ENCODE data around the gene TANGO2. TPM values are rescaled to one million over a fixed set of nuclear protein-coding genes. Genes with fewer than 3 reads are reported as not detected.

TANGO2 gene
- total RNA-seq, 1 experiment from 2014 or later: 14.6 TPM

- Mint-ChIP-seq H3K9me3 (no peaks in the 10 kb centered on the region), H3K36me3 (ENCODE audit: insufficient read depth in 1 of 3, low read depth in 3 of 3) (peaks cover 0 to 7% (median 0%) of the 10 kb centered on the region in 3 experiments; a peak in 3 of 7 replicates), H3K27me3 (ENCODE audit: low read depth) (no peaks in the 10 kb centered on the region; the same call in 1 of the 2 replicates), H3K27ac (0 out of 7 replicates have a peak overlapping the region, but pooled peaks of 1 of the 3 experiments have one; percentile 25), H3K4me1 (peaks cover 0 to 11% of the 10 kb centered on the region in 2 experiments; a peak in 2 of 4 replicates), H3K4me3 (no peak overlapping the region)
- H3K18ac ChIP-seq (ENCODE audit: insufficient read length, low read depth, low read length): no peak overlapping the region
- H3K23me2 ChIP-seq (ENCODE audit: insufficient read length, low read depth, low read length, poor library complexity, severe bottlenecking): no peaks in the 10 kb centered on the region
- no CpG with 5 or more reads among the region's 10 CpGs for WGBS (ENCODE audit: extremely low coverage, insufficient read length, low lambda C conversion rate)
- H3T11ph ChIP-seq (ENCODE audit: low read length): no peak overlapping the region
- H3K14ac ChIP-seq (ENCODE audit: insufficient read depth, low read length): no peak overlapping the region
- no peaks in the 10 kb centered on the region; the same call in 1 of the 2 replicates for H3K27me3 ChIP-seq (ENCODE audit: insufficient read depth, low read length)
- H2BK20ac ChIP-seq (ENCODE audit: low read depth, low read length, poor library complexity, severe bottlenecking): no peak overlapping the region
- H4K8ac ChIP-seq (replicated peaks; ENCODE audit: insufficient read length, low read depth, low read length): no peak overlapping the region
- no peaks in the 10 kb centered on the region for H3K79me1 ChIP-seq (ENCODE audit: insufficient read depth, low read depth, low read length, poor library complexity, severe bottlenecking)
- no peak overlapping the region for H3K27ac ChIP-seq (ENCODE audit: insufficient read length, low read depth, low read length)
- no peaks in the 10 kb centered on the region for H3K4me1 ChIP-seq (ENCODE audit: insufficient read depth, low read length)
- no peak overlapping the region for H3K23ac ChIP-seq (ENCODE audit: insufficient read length, low read depth, low read length)
- H2BK12ac ChIP-seq (ENCODE audit: insufficient read length, low read depth, low read length): no peak overlapping the region
- H3K4ac ChIP-seq (ENCODE audit: low read depth, low read length): no peak overlapping the region
- H4K5ac ChIP-seq (ENCODE audit: insufficient read length, low read depth, low read length): no peak overlapping the region
- H3K9ac ChIP-seq (ENCODE audit: extremely low read depth, insufficient read length, low read length): no peak overlapping the region
- no peak overlapping the region for H2BK15ac ChIP-seq (ENCODE audit: low read depth, low read length)
- H2BK120ac ChIP-seq (ENCODE audit: low read depth, low read length, poor library complexity, severe bottlenecking): no peak overlapping the region
- no peaks in the 10 kb centered on the region for H3K9me3 ChIP-seq (ENCODE audit: control insufficient read depth, low read depth, low read length)
- no peak overlapping the region for H2AK5ac ChIP-seq (ENCODE audit: insufficient read length, low read length)
- no peak overlapping the region for H2AFZ ChIP-seq (ENCODE audit: low read length)
- DNase-seq: no peak
- no peaks in the 10 kb centered on the region for H3K79me2 ChIP-seq (ENCODE audit: insufficient read depth, low read length)
- H4K20me1 ChIP-seq (ENCODE audit: control insufficient read depth, insufficient read depth, insufficient read length): no peaks in the 10 kb centered on the region
- H2BK5ac ChIP-seq (ENCODE audit: insufficient read length, low read length): no peak overlapping the region
- H3K56ac ChIP-seq (ENCODE audit: insufficient read length, low read depth, low read length): no peak overlapping the region
- H3K4me2 ChIP-seq (ENCODE audit: insufficient read depth, insufficient read length, low read length): no peak overlapping the region
- no peak for TF ChIP-seq CTCF (conservative IDR thresholded peaks at IDR 0.05)
- H4K91ac ChIP-seq (ENCODE audit: insufficient read length, low read depth, low read length): no peak overlapping the region
Observed at GRCh38 chr22:20036084-20036482, 15.2 kb downstream of the TANGO2 start.
